Gastrocnemius medialis (tissue), 4 donors: Measurements from ENCODE around the gene ADGRD1.

Source experiments
- CTCF ChIP-seq, 5 experiments: fragments of 450-650 bp in 3 of 5; fragments of 200-600 bp in 2 of 5; sonication (generic) in 2 of 5; IDR thresholded peaks in 4 of 5; conservative IDR thresholded peaks in 1 of 5; 1 replicate in 4 of 5; 2 replicates in 1 of 5; pipeline ENCODE4 v1.5.1; 2016 to 2019; ENCODE audit warnings: antibody characterized with exemption in 5 of 5, mild to moderate bottlenecking in 3 of 5, moderate library complexity in 3 of 5
- POLR2A ChIP-seq, 2 donors: fragments of 450-650 bp; IDR thresholded peaks; one replicate each; pipeline ENCODE4 v1.6.1; 2017; ENCODE audit warnings: antibody characterized with exemption in 2 of 2, mild to moderate bottlenecking in 2 of 2, moderate library complexity in 2 of 2

GRCh38 chr12:131129839-131130238, 176.1 kb downstream of the ADGRD1 start:
- TF ChIP-seq CTCF (IDR thresholded peaks at IDR 0.05 in 4 of 5, conservative IDR thresholded peaks at IDR 0.05 in 1 of 5) (no peak), POLR2A (IDR thresholded peaks at IDR 0.05) (no peak)
